HEK293 (cell line): ENCODE measurements around the gene DIDO1.
A peak's percentile ranks its signal among the peaks of the same experiment; 100 is the strongest.

ENCODE experiments used
- CTCF ChIA-PET: fragments of 350-600 bp; formaldehyde crosslinking; extraction: SDS; loops from one replicate; lab custom pipeline; 2021; ENCODE audit warnings: antibody characterized with exemption; lab: Yijun Ruan, JAX
- POLR2A ChIA-PET: fragments of 300-600 bp; formaldehyde crosslinking; extraction: SDS; loops from one replicate; lab custom pipeline; 2020; ENCODE audit warnings: antibody characterized with exemption, inconsistent platforms; lab: Yijun Ruan, JAX
- H3K27ac ChIP-seq: fragments of 200-500 bp; sonication (Bioruptor generic); 2 replicates; pipeline ENCODE4 v1.5.1; 2014; ENCODE audit warnings: low read depth, low read length, control low read depth, inconsistent platforms; ENCODE audit errors: extremely low read depth
- H3K36me3 ChIP-seq, 2 experiments: fragments of 200-500 bp in 1 of 2; sonication (Bioruptor generic) in 1 of 2; 1 replicate in 1 of 2; 2 replicates in 1 of 2; pipeline ENCODE4 v1.5.1; 2014 to 2017; ENCODE audit warnings: inconsistent platforms in 2 of 2, low read length in 2 of 2; ENCODE audit not compliant: control insufficient read depth in 2 of 2, insufficient read depth in 1 of 2
- H3K4me1 ChIP-seq: fragments of 200-500 bp; sonication (Bioruptor generic); 2 replicates; pipeline ENCODE4 v1.5.1; 2014; ENCODE audit warnings: mild to moderate bottlenecking, low read length, inconsistent platforms; ENCODE audit not compliant: control insufficient read depth, insufficient read depth
- H3K4me3 ChIP-seq: 2 replicates; pipeline ENCODE4 v1.5.1; 2011; ENCODE audit warnings: low read depth, mild to moderate bottlenecking, control low read depth, low read length, moderate library complexity
- H3K9me3 ChIP-seq: fragments of 200-500 bp; sonication (Bioruptor generic); 2 replicates; pipeline ENCODE4 v1.5.1; 2014; ENCODE audit warnings: low read depth, low read length, inconsistent platforms; ENCODE audit not compliant: control insufficient read depth, insufficient read depth
- GLI2 ChIP-seq: fragments of 450-650 bp; formaldehyde crosslinking; IDR thresholded peaks from 2 replicates; pipeline ENCODE4; 2017; ENCODE audit warnings: missing biosample characterization, missing genetic modification characterization, low read depth, borderline replicate concordance
- GLIS1 ChIP-seq: fragments of 450-650 bp; formaldehyde crosslinking; IDR thresholded peaks from 2 replicates; pipeline ENCODE4 v1.5.1; 2016; ENCODE audit warnings: missing biosample characterization, missing genetic modification characterization
- INSM2 ChIP-seq: fragments of 450-650 bp; formaldehyde crosslinking; IDR thresholded peaks from 2 replicates; pipeline ENCODE4 v1.5.1; 2016; ENCODE audit warnings: missing biosample characterization, missing genetic modification characterization
- KLF10 ChIP-seq: fragments of 450-650 bp; IDR thresholded peaks from 2 replicates; pipeline ENCODE4 v1.5.1; 2018; ENCODE audit warnings: missing biosample characterization, mild to moderate bottlenecking, missing genetic modification characterization
- KLF16 ChIP-seq: fragments of 450-650 bp; formaldehyde crosslinking; IDR thresholded peaks from 2 replicates; pipeline ENCODE4 v1.5.1; 2017; ENCODE audit warnings: missing biosample characterization, missing genetic modification characterization
- OSR2 ChIP-seq: fragments of 450-650 bp; formaldehyde crosslinking; IDR thresholded peaks from 2 replicates; pipeline ENCODE4 v1.5.1; 2016; ENCODE audit warnings: missing biosample characterization, missing genetic modification characterization
- PRDM2 ChIP-seq: fragments of 450-650 bp; formaldehyde crosslinking; IDR thresholded peaks from 2 replicates; pipeline ENCODE4 v1.5.1; 2016; ENCODE audit warnings: missing biosample characterization, missing genetic modification characterization, borderline replicate concordance
- PRDM6 ChIP-seq: fragments of 450-650 bp; formaldehyde crosslinking; IDR thresholded peaks from 2 replicates; pipeline ENCODE4 v1.5.1; 2017; ENCODE audit warnings: missing biosample characterization, missing genetic modification characterization
- ZFHX2 ChIP-seq: fragments of 450-650 bp; formaldehyde crosslinking; conservative IDR thresholded peaks from 2 replicates; pipeline ENCODE4 v1.5.1; 2016; ENCODE audit warnings: missing biosample characterization, missing genetic modification characterization
- ZFP41 ChIP-seq: fragments of 450-650 bp; formaldehyde crosslinking; IDR thresholded peaks from 2 replicates; pipeline ENCODE4 v1.5.1; 2016; ENCODE audit warnings: missing biosample characterization, missing genetic modification characterization, borderline replicate concordance
- ZNF112 ChIP-seq: fragments of 450-650 bp; formaldehyde crosslinking; IDR thresholded peaks from 2 replicates; pipeline ENCODE4 v1.5.0; 2017; ENCODE audit warnings: missing biosample characterization, missing genetic modification characterization
- ZNF133 ChIP-seq: fragments of 450-650 bp; formaldehyde crosslinking; IDR thresholded peaks from 2 replicates; pipeline ENCODE4 v1.5.1; 2016; ENCODE audit warnings: missing biosample characterization, missing genetic modification characterization
- ZNF138 ChIP-seq: fragments of 450-650 bp; formaldehyde crosslinking; IDR thresholded peaks from 2 replicates; pipeline ENCODE4 v1.5.1; 2016; ENCODE audit warnings: missing biosample characterization, missing genetic modification characterization, borderline replicate concordance
- ZNF169 ChIP-seq: fragments of 450-650 bp; formaldehyde crosslinking; IDR thresholded peaks from 2 replicates; pipeline ENCODE4 v1.5.1; 2016; ENCODE audit warnings: missing biosample characterization, missing genetic modification characterization
- ZNF488 ChIP-seq: fragments of 450-650 bp; formaldehyde crosslinking; IDR thresholded peaks from 2 replicates; pipeline ENCODE4 v1.5.1; 2016; ENCODE audit warnings: missing biosample characterization, missing genetic modification characterization
- ZNF555 ChIP-seq: fragments of 450-650 bp; formaldehyde crosslinking; conservative IDR thresholded peaks from 2 replicates; pipeline ENCODE4 v1.5.1; 2017; ENCODE audit warnings: missing biosample characterization, mild to moderate bottlenecking, missing genetic modification characterization, inconsistent platforms
- ZNF560 ChIP-seq: fragments of 450-650 bp; formaldehyde crosslinking; IDR thresholded peaks from 2 replicates; pipeline ENCODE4 v1.5.1; 2017; ENCODE audit warnings: missing biosample characterization, missing genetic modification characterization, borderline replicate concordance
- ZNF561 ChIP-seq: fragments of 450-650 bp; IDR thresholded peaks from 2 replicates; pipeline ENCODE4 v1.5.1; 2018; ENCODE audit warnings: missing biosample characterization, missing genetic modification characterization, borderline replicate concordance
- ZNF660 ChIP-seq: fragments of 450-650 bp; IDR thresholded peaks from 2 replicates; pipeline ENCODE4 v1.5.1; 2018; ENCODE audit warnings: missing biosample characterization, mild to moderate bottlenecking, missing genetic modification characterization
- ZNF768 ChIP-seq: fragments of 450-650 bp; formaldehyde crosslinking; IDR thresholded peaks from 2 replicates; pipeline ENCODE4 v1.5.1; 2018; ENCODE audit warnings: missing biosample characterization, mild to moderate bottlenecking, missing genetic modification characterization
- TF ChIP-seq, protein P1 (sequence below): fragments of 450-650 bp; formaldehyde crosslinking; IDR thresholded peaks from 2 replicates; pipeline ENCODE4 v1.5.1; 2016; ENCODE audit warnings: missing biosample characterization, missing genetic modification characterization

Gene DIDO1

GRCh38 chr20:62838128-62838891 lies 88.0 kb downstream of the DIDO1 start (continued):
- TF ChIP-seq, protein P1, sequence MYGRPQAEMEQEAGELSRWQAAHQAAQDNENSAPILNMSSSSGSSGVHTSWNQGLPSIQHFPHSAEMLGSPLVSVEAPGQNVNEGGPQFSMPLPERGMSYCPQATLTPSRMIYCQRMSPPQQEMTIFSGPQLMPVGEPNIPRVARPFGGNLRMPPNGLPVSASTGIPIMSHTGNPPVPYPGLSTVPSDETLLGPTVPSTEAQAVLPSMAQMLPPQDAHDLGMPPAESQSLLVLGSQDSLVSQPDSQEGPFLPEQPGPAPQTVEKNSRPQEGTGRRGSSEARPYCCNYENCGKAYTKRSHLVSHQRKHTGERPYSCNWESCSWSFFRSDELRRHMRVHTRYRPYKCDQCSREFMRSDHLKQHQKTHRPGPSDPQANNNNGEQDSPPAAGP (tag by site-specific recombination): no peak
- TF ChIP-seq ZNF112 (tag by site-specific recombination) (no peak), ZNF768 (tag by site-specific recombination) (no peak), KLF10 (no peak), INSM2 (tag by site-specific recombination) (no peak), ZNF169 (tag by site-specific recombination) (no peak), ZNF133 (tag by site-specific recombination) (no peak), OSR2 (tag by site-specific recombination) (peak; percentile 59), PRDM6 (tag by site-specific recombination) (no peak), GLI2 (tag by site-specific recombination) (no peak)

DNA sequence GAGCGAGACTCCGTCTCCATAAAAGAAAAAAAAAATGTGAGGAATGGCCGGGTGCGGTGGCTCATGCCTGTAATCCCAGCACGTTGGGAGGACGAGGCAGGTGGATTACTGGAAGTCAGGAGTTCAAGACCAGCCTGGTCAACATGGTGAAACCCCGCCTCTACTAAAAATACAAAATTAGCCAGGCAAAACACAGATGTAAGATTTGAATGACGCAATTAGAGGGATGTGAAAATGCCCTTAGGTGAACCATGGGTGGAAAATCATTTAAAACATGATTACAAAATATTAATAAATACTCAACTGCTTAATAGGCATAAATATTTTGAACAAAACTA lies 88.5 kb downstream of the DIDO1 start:
- no peak overlapping the region for H3K27ac ChIP-seq
- H3K4me3 ChIP-seq: no peak overlapping the region
- no peak for TF ChIP-seq ZNF555
- TF ChIP-seq KLF16 (tag by site-specific recombination): 0 out of 2 replicates have a peak, but pooled peaks have one; percentile 15
- ChIA-PET CTCF (no interaction called here), POLR2A (no interaction called here)
- H3K4me1 ChIP-seq: peaks cover 3% of the 10 kb centered on the region; the same call in 1 of the 2 replicates
- no peaks in the 10 kb centered on the region for H3K9me3 ChIP-seq
- H3K36me3 ChIP-seq: peaks cover 0 to 39% of the 10 kb centered on the region in 2 experiments; a peak in 1 of 3 replicates

- no peak for TF ChIP-seq ZFP41 (tag by site-specific recombination)
- TF ChIP-seq ZNF169 (tag by site-specific recombination): no peak
- TF ChIP-seq ZFHX2: no peak
- no peak for TF ChIP-seq ZNF561 (tag by site-specific recombination)
- TF ChIP-seq ZNF138 (tag by site-specific recombination): no peak
- no peak for TF ChIP-seq ZNF560 (tag by site-specific recombination)
- no peak for TF ChIP-seq ZNF660 (tag by site-specific recombination)
- no peak for TF ChIP-seq GLIS1 (tag by site-specific recombination)
- TF ChIP-seq PRDM2 (tag by site-specific recombination): no peak
- no peak for TF ChIP-seq ZNF488 (tag by site-specific recombination)
- Histone ChIP-seq H3K9me3 (no peaks in the 10 kb centered on the region), H3K4me3 (no peak overlapping the region), H3K27ac (no peak overlapping the region), H3K36me3 (peaks cover 0 to 39% of the 10 kb centered on the region in 2 experiments; a peak in 1 of 3 replicates), H3K4me1 (peaks cover 3% of the 10 kb centered on the region; the same call in 1 of the 2 replicates)
- POLR2A ChIA-PET: no interaction called here
- CTCF ChIA-PET: no interaction called here
These were observed 89.3 kb downstream of the DIDO1 start for GRCh38 chr20:62836967-62837490.
